ENCODE results near the gene CDK19.

GRCh38 chr6:110693994-110694393 is 121.3 kb downstream of the CDK19 start:
- TF ChIP-seq, protein P1, sequence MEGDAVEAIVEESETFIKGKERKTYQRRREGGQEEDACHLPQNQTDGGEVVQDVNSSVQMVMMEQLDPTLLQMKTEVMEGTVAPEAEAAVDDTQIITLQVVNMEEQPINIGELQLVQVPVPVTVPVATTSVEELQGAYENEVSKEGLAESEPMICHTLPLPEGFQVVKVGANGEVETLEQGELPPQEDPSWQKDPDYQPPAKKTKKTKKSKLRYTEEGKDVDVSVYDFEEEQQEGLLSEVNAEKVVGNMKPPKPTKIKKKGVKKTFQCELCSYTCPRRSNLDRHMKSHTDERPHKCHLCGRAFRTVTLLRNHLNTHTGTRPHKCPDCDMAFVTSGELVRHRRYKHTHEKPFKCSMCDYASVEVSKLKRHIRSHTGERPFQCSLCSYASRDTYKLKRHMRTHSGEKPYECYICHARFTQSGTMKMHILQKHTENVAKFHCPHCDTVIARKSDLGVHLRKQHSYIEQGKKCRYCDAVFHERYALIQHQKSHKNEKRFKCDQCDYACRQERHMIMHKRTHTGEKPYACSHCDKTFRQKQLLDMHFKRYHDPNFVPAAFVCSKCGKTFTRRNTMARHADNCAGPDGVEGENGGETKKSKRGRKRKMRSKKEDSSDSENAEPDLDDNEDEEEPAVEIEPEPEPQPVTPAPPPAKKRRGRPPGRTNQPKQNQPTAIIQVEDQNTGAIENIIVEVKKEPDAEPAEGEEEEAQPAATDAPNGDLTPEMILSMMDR (IDR thresholded peaks at IDR 0.05), result no peak
- no peak for TF ChIP-seq ZFX (IDR thresholded peaks at IDR 0.05; ENCODE audit: borderline replicate concordance)

Measured in 22Rv1 (cell line).